ENCODE results near the gene NID1. TPM values are rescaled to one million over a fixed set of nuclear protein-coding genes. Genes with fewer than 3 reads are reported as not detected.

Gene NID1
- total RNA-seq, 2 donors from 2014 or later = 28.5 to 58.0 TPM

GRCh38 chr1:235945775-235946570, 118.9 kb downstream of the NID1 start:
- intact Hi-C loops (cut with DNase I) = no loop called here
- TF ChIP-seq, protein P1, sequence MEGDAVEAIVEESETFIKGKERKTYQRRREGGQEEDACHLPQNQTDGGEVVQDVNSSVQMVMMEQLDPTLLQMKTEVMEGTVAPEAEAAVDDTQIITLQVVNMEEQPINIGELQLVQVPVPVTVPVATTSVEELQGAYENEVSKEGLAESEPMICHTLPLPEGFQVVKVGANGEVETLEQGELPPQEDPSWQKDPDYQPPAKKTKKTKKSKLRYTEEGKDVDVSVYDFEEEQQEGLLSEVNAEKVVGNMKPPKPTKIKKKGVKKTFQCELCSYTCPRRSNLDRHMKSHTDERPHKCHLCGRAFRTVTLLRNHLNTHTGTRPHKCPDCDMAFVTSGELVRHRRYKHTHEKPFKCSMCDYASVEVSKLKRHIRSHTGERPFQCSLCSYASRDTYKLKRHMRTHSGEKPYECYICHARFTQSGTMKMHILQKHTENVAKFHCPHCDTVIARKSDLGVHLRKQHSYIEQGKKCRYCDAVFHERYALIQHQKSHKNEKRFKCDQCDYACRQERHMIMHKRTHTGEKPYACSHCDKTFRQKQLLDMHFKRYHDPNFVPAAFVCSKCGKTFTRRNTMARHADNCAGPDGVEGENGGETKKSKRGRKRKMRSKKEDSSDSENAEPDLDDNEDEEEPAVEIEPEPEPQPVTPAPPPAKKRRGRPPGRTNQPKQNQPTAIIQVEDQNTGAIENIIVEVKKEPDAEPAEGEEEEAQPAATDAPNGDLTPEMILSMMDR (IDR thresholded peaks at IDR 0.05) = no peak
- no peak for TF ChIP-seq POLR2A (IDR thresholded peaks at IDR 0.05)
- Histone ChIP-seq H3K27ac (no peak overlapping the region), H3K36me3 (replicated peaks in 1 of 2; ENCODE audit: insufficient read depth in 1 of 2, low read depth in 2 of 2) (no peaks in the 10 kb centered on the region), H3K4me1 (no peaks in the 10 kb centered on the region), H3K4me3 (no peak overlapping the region), H3K9me3 (no peaks in the 10 kb centered on the region), H3K27me3 (no peaks in the 10 kb centered on the region)
- WGBS, 2 donors = 73 to 89% methylated on average over 15 of the region's 15 CpGs
- peak; percentile 18 for ATAC-seq
- DNase-seq = peak in 1 of 4 donors; percentile 42

DNA sequence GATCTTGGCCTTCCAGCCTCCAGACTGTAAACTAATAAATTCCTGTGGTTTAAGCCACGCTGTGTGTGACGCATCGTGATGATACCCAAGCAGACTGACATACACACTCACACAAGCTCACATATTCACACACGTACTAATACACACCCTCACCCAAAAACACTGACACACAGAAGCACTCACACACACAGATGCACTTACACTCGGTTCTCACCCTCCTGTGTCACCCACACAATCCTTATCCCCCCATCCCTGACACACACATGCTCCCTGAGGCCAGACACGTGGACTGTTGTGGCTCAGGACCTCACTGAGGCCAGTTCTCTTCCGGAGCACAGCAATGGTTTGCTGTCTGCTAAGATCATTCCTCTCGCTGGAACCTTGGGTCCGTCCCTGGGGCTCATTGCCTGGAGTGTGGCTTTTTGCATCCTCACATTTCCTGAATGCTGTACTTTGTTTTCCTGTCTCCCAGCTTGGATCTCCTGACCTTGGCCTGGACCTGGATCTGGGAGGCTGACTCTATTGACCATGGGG, 121.2 kb downstream of the NID1 start:
- no peak for TF ChIP-seq POLR2A (IDR thresholded peaks at IDR 0.05)
- TF ChIP-seq, protein P1 (IDR thresholded peaks at IDR 0.05) = no peak
- Histone ChIP-seq H3K27ac (no peak overlapping the region), H3K36me3 (replicated peaks in 1 of 2; ENCODE audit: insufficient read depth in 1 of 2, low read depth in 2 of 2) (no peaks in the 10 kb centered on the region), H3K9me3 (no peaks in the 10 kb centered on the region), H3K4me3 (no peak overlapping the region), H3K4me1 (no peaks in the 10 kb centered on the region), H3K27me3 (no peaks in the 10 kb centered on the region)
- WGBS, 2 donors = 57 to 60% methylated on average over 9 of the region's 9 CpGs
- intact Hi-C loops (cut with DNase I) = no loop called here
- ATAC-seq (no peak), DNase-seq (no peak)

DNA sequence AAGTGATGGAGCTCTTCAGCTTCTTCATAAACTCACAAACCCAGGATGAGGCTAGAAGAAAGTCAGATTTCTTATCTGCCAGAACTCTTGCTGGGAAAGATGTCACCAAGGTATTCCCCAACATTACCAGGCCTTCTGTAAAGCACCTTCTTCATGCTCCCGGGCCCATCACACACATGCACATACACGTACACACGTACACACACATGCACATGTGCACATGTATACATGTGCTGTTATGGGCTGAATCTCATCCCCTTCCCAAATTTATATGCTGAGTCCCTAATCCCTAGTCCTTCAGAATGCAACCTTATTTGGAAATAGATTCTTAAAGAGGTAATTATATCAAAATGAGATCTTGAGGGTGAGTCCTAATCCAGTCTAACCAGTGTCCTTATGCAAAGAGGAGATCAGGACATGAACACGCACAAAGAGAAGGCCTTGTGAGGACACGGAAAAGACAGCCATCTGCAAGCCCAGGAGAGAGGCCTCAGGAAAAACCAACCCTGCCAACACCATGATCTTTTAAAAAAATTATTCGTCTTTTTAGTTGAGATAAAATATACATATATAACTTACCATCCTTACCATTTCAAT, 121.8 kb downstream of the NID1 start:
- Histone ChIP-seq H3K36me3 (replicated peaks in 1 of 2; ENCODE audit: insufficient read depth in 1 of 2, low read depth in 2 of 2) (no peaks in the 10 kb centered on the region), H3K27ac (no peak overlapping the region), H3K4me1 (no peaks in the 10 kb centered on the region), H3K27me3 (no peaks in the 10 kb centered on the region), H3K9me3 (no peaks in the 10 kb centered on the region), H3K4me3 (no peak overlapping the region)
- intact Hi-C loops (cut with DNase I) = no loop called here
- ATAC-seq = no peak
- WGBS, 2 donors = 66 to 84% methylated on average over 6 of the region's 6 CpGs
- no peak for TF ChIP-seq POLR2A (IDR thresholded peaks at IDR 0.05)
- TF ChIP-seq, protein P1 (IDR thresholded peaks at IDR 0.05) = no peak
- DNase-seq = no peak

GRCh38 chr1:235942625-235942934, 122.3 kb downstream of the NID1 start:
- Histone ChIP-seq H3K36me3 (replicated peaks in 1 of 2; ENCODE audit: insufficient read depth in 1 of 2, low read depth in 2 of 2) (no peaks in the 10 kb centered on the region), H3K4me1 (no peaks in the 10 kb centered on the region), H3K4me3 (no peak overlapping the region), H3K9me3 (no peaks in the 10 kb centered on the region), H3K27ac (no peak overlapping the region), H3K27me3 (no peaks in the 10 kb centered on the region)
- TF ChIP-seq, protein P1 (IDR thresholded peaks at IDR 0.05) = no peak
- intact Hi-C loops (cut with DNase I) = no loop called here
- 75 to 86% methylated on average over 6 of the region's 6 CpGs for WGBS, 2 donors
- ATAC-seq (no peak), DNase-seq (no peak)
